ENCODE results near the gene IER3IP1. TPM values are rescaled to one million over a fixed set of nuclear protein-coding genes. Genes with fewer than 3 reads are reported as not detected.

IER3IP1 gene
- total RNA-seq, 5 donors from 2014 or later (not counting 1 experiment from before 2014, with no cell fraction given), result 3.5 to 8.6 (median 7.3) TPM

- peak overlapping the region; percentile 96 to 98 for H3K27ac Mint-ChIP-seq
Measured at GRCh38 chr18:47150824-47151366, 25.3 kb downstream of the IER3IP1 start.

DNA sequence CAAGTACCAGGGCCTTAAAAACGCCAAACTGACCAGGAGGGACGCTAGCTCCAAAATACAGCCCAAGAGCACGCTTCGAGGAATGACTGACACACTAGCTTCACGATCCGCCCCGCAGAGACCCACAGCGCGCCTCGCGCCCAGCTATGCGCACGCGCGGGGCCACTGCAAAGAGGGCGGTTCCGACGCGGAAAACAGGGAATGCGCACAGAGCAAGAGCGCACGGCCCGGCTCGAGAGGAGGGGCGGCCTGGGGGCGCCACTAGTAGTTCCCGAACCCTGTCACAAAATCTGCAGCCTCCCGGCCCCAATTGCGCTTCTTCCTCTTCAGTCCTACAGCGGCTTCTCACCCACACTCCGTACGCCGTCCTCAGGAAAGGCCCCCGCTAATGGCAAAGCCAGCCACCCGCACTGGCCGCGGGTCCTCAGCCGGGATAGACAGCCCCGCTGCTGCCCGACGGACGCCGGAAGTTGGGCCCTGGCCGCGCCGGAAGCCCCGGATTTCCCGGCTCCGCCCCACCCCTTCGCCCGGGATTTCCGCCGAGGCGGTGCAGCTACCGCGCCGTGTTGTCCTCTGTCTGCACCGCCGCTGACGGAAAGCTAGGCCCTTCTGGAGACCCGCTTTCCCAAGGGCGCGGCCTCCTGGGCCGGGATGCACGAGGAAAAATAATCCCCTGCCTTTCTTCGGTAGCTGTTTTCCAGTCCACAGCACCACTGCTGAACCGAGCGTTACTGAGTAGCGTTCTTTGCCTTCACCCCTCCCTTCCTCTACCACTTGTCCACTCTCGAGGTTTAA lies 25.9 kb downstream of the IER3IP1 start, which contains the start of gene HDHD2:
TSS of gene HDHD2 (minus strand) at position 472 of the 795 bp plus-strand sequence. CDS start 14,061 bp downstream, outside the sequence.
- peak within 1 kb of the TSS; percentile 94 to 98 (median 97) for H3K4me3 Mint-ChIP-seq
- peak; percentile 84 to 87 (median 86) for ATAC-seq (replicated peaks in 1 of 4)
- peaks cover 14% of the 10 kb centered on the region for H3K36me3 Mint-ChIP-seq
- peak within 1 kb of the TSS; percentile 96 to 98 for H3K27ac Mint-ChIP-seq
- no peaks in the 10 kb centered on the region for H3K9me3 Mint-ChIP-seq
- peaks cover 55 to 60% (median 58%) of the 10 kb centered on the region in 3 donors for H3K4me1 Mint-ChIP-seq
- Histone ChIP-seq H3K9me3 (no peaks in the 10 kb centered on the region), H3K4me1 (ENCODE audit: control insufficient read depth in 1 of 2, extremely low read depth in 1 of 2, insufficient read depth in 2 of 2, low read length in 2 of 2) (peaks cover 5 to 21% of the 10 kb centered on the region in 2 experiments), H3K36me3 (ENCODE audit: control insufficient read depth in 2 of 2, extremely low read depth in 1 of 2, insufficient read depth in 1 of 2, low read length in 1 of 2) (peaks cover 0 to 11% of the 10 kb centered on the region in 2 donors), H3K27ac (ENCODE audit: low read length) (peak within 1 kb of the TSS; percentile 77), H3K27me3 (replicated peaks in 1 of 2; ENCODE audit: control insufficient read depth in 2 of 2, extremely low read depth in 1 of 2, insufficient read depth in 2 of 2, low read length in 1 of 2) (no peaks in the 10 kb centered on the region), H3K4me3 (ENCODE audit: control insufficient read depth in 1 of 2, extremely low read depth in 1 of 2, low read length in 1 of 2) (peak within 1 kb of the TSS; percentile 76 to 91)
- WGBS (ENCODE audit: insufficient coverage), result 0% methylated on average over 66 of the region's 70 CpGs
- ChIA-PET POLR2A (no interaction called here), CTCF (interaction anchor here in 1 of 2 donors (0.7 to 1.4 kb wide), 4 partner anchors 18 to 599 kb away, joined by 3 to 4 read pairs (median 4); no protein-coding TSS in a partner anchor)
- peak; percentile 38 to 81 (median 63) for DNase-seq
- no peaks in the 10 kb centered on the region for H3K27me3 Mint-ChIP-seq

More at GRCh38 chr18:47150824-47151366, 25.3 kb downstream of the IER3IP1 start:
- DNase-seq (peak in 4 of 35 experiments; percentile 2 to 6 (median 4)), ATAC-seq (replicated peaks in 1 of 4) (peak in 1 of 4 experiments; percentile 11)
- Histone ChIP-seq H3K9me3 (no peaks in the 10 kb centered on the region), H3K27me3 (replicated peaks in 1 of 2; ENCODE audit: control insufficient read depth in 2 of 2, extremely low read depth in 1 of 2, insufficient read depth in 2 of 2, low read length in 1 of 2) (no peaks in the 10 kb centered on the region), H3K27ac (ENCODE audit: low read length) (peak overlapping the region; percentile 77), H3K36me3 (ENCODE audit: control insufficient read depth in 2 of 2, extremely low read depth in 1 of 2, insufficient read depth in 1 of 2, low read length in 1 of 2) (peaks cover 0 to 11% of the 10 kb centered on the region in 2 donors), H3K4me1 (ENCODE audit: control insufficient read depth in 1 of 2, extremely low read depth in 1 of 2, insufficient read depth in 2 of 2, low read length in 2 of 2) (peaks cover 5 to 21% of the 10 kb centered on the region in 2 experiments), H3K4me3 (ENCODE audit: control insufficient read depth in 1 of 2, extremely low read depth in 1 of 2, low read length in 1 of 2) (peak overlapping the region; percentile 76 to 91)
- Mint-ChIP-seq H3K36me3 (peaks cover 15% of the 10 kb centered on the region), H3K4me3 (peak overlapping the region; percentile 94 to 98 (median 97)), H3K4me1 (peaks cover 48 to 53% (median 51%) of the 10 kb centered on the region in 3 donors), H3K9me3 (no peaks in the 10 kb centered on the region), H3K27me3 (no peaks in the 10 kb centered on the region)
- WGBS (ENCODE audit: insufficient coverage), result 7% methylated on average over 6 of the region's 13 CpGs
- CTCF ChIA-PET, result interaction anchor here in 1 of 2 donors (0.9 to 1.4 kb wide), 2 partner anchors 17 to 53 kb away, joined by 3 to 4 read pairs; no protein-coding TSS in a partner anchor
- POLR2A ChIA-PET, result interaction anchor here in 1 of 2 donors (0.6 kb wide), 1 partner anchor 16 kb away, joined by 13 read pairs; no protein-coding TSS in a partner anchor

DNA sequence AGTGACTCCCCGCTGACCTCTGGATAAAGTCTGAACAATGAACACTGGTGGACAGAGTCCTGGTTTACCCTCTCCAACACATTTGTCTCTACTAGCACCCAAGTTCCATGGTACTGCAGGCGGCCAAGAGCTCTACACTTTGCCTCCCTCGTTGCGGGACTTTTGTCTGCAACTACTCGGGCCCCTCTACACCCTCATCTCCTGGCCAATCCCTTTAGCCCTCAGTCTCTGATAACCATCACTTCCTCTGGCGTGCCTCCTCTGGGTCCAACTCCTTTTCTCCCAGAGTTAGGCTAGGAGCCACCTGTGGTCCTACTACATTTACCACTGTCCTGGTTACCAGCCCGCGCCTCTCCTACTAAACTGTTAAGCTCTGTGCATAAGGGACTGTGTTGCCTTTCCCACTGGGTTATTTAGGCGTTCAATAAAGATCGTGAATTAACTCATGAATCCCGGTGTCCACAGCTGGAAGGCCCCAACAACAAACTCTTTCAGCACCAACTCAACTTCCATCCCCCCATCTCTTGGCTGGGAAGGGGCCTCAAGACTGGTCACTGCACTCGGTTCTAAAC lies 26.6 kb downstream of the IER3IP1 start:
- Mint-ChIP-seq H3K4me3 (peak overlapping the region; percentile 94 to 98 (median 97)), H3K27me3 (no peaks in the 10 kb centered on the region), H3K9me3 (no peaks in the 10 kb centered on the region), H3K27ac (peak overlapping the region; percentile 96 to 98), H3K4me1 (peaks cover 61 to 65% (median 65%) of the 10 kb centered on the region in 3 donors), H3K36me3 (peaks cover 12% of the 10 kb centered on the region)
- Histone ChIP-seq H3K4me3 (ENCODE audit: control insufficient read depth in 1 of 2, extremely low read depth in 1 of 2, low read length in 1 of 2) (peak overlapping the region; percentile 76 to 91), H3K27ac (ENCODE audit: low read length) (peak overlapping the region; percentile 77), H3K4me1 (ENCODE audit: control insufficient read depth in 1 of 2, extremely low read depth in 1 of 2, insufficient read depth in 2 of 2, low read length in 2 of 2) (peaks cover 5 to 21% of the 10 kb centered on the region in 2 experiments), H3K9me3 (no peaks in the 10 kb centered on the region), H3K36me3 (ENCODE audit: control insufficient read depth in 2 of 2, extremely low read depth in 1 of 2, insufficient read depth in 1 of 2, low read length in 1 of 2) (peaks cover 0 to 10% of the 10 kb centered on the region in 2 donors), H3K27me3 (replicated peaks in 1 of 2; ENCODE audit: control insufficient read depth in 2 of 2, extremely low read depth in 1 of 2, insufficient read depth in 2 of 2, low read length in 1 of 2) (no peaks in the 10 kb centered on the region)
- no peak for ATAC-seq (replicated peaks in 1 of 4)
- 40% methylated on average over 9 of the region's 12 CpGs for WGBS (ENCODE audit: insufficient coverage)
- no peak for DNase-seq
- ChIA-PET POLR2A (no interaction called here), CTCF (interaction anchor here in 1 of 2 donors (0.7 to 1.4 kb wide), 3 partner anchors 48 to 599 kb away, joined by 3 to 4 read pairs (median 3); no protein-coding TSS in a partner anchor)

DNA sequence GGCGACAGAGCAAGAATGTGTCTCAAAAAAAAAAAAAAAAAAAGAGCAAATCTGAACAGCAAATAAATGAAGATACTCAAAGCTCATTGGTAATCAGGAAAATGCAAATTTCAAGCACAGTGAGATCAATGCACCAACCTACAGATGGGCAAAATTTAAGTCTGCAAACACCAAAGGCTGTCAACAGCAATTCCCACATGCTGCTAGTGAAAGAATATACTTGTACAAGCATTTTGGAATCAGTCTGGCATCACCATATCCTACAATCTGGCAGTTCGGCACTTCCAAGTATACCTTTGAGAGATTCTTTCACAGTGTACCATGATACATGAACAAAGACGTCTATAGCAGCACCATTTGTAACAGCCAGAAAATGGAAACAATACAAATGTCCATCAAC lies 30.0 kb downstream of the IER3IP1 start:
- H3K27ac Mint-ChIP-seq, result no peak overlapping the region
- H3K4me1 Mint-ChIP-seq, result peaks cover 62 to 73% (median 68%) of the 10 kb centered on the region in 3 donors
- Histone ChIP-seq H3K27ac (ENCODE audit: low read length) (no peak overlapping the region), H3K9me3 (no peaks in the 10 kb centered on the region), H3K27me3 (replicated peaks in 1 of 2; ENCODE audit: control insufficient read depth in 2 of 2, extremely low read depth in 1 of 2, insufficient read depth in 2 of 2, low read length in 1 of 2) (no peaks in the 10 kb centered on the region), H3K36me3 (ENCODE audit: control insufficient read depth in 2 of 2, extremely low read depth in 1 of 2, insufficient read depth in 1 of 2, low read length in 1 of 2) (peaks cover 0 to 6% of the 10 kb centered on the region in 2 donors), H3K4me3 (ENCODE audit: control insufficient read depth in 1 of 2, extremely low read depth in 1 of 2, low read length in 1 of 2) (no peak overlapping the region), H3K4me1 (ENCODE audit: control insufficient read depth in 1 of 2, extremely low read depth in 1 of 2, insufficient read depth in 2 of 2, low read length in 2 of 2) (peaks cover 3 to 13% of the 10 kb centered on the region in 2 experiments)
- DNase-seq, result no peak
- CTCF ChIA-PET, result no interaction called here
- no CpG with 5 or more reads among the region's 3 CpGs for WGBS (ENCODE audit: insufficient coverage)
- POLR2A ChIA-PET, result no interaction called here
- H3K9me3 Mint-ChIP-seq, result no peaks in the 10 kb centered on the region
- no peaks in the 10 kb centered on the region for H3K27me3 Mint-ChIP-seq
- no peak overlapping the region for H3K4me3 Mint-ChIP-seq
- no peak for ATAC-seq (replicated peaks in 1 of 4)
- peaks cover 19% of the 10 kb centered on the region for H3K36me3 Mint-ChIP-seq

DNA sequence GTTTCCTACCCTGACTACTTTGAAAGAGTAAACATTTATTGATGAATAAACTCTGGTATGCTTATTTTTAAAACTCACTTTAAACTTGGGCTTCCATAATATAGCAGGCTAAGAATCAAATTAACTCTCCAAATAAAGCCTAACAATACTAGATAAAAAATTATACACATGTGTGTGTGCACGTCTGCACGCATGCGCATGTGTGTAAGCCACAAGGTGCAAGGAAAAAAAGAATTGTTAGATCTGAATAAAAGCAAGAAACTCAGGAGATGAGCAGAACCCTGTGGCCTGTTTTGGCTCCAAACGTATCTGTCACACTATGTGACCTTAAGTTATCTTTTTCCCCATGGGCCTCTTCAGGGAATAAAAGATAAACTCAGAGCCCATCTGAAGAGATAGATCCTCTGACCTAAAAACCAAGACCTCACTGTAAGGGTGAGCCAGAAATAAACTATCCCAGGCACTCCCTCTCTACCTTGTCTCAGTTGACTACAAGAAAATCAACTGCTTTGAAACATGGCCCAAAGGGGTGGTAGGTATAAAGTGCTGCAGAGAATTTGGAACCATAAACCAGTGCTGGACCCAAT lies 32.2 kb downstream of the IER3IP1 start:
- Histone ChIP-seq H3K27me3 (replicated peaks in 1 of 2; ENCODE audit: control insufficient read depth in 2 of 2, extremely low read depth in 1 of 2, insufficient read depth in 2 of 2, low read length in 1 of 2) (no peaks in the 10 kb centered on the region), H3K9me3 (no peaks in the 10 kb centered on the region), H3K4me3 (ENCODE audit: control insufficient read depth in 1 of 2, extremely low read depth in 1 of 2, low read length in 1 of 2) (no peak overlapping the region), H3K36me3 (ENCODE audit: control insufficient read depth in 2 of 2, extremely low read depth in 1 of 2, insufficient read depth in 1 of 2, low read length in 1 of 2) (peaks cover 0 to 6% of the 10 kb centered on the region in 2 donors), H3K27ac (ENCODE audit: low read length) (no peak overlapping the region), H3K4me1 (ENCODE audit: control insufficient read depth in 1 of 2, extremely low read depth in 1 of 2, insufficient read depth in 2 of 2, low read length in 2 of 2) (no peaks in the 10 kb centered on the region)
- DNase-seq, result no peak
- ChIA-PET CTCF (interaction anchor here in 1 of 2 donors (0.6 kb wide), 2 partner anchors 575 to 1478 kb away, joined by 3 to 6 read pairs; no protein-coding TSS in a partner anchor), POLR2A (interaction anchor here in 1 of 2 donors (0.7 kb wide), 1 partner anchor 1763 kb away, joined by 4 read pairs; no protein-coding TSS in a partner anchor)
- no CpG with 5 or more reads among the region's 4 CpGs for WGBS (ENCODE audit: insufficient coverage)
- Mint-ChIP-seq H3K27me3 (no peaks in the 10 kb centered on the region), H3K4me1 (peaks cover 43 to 56% (median 46%) of the 10 kb centered on the region in 3 donors), H3K36me3 (peaks cover 28% of the 10 kb centered on the region), H3K9me3 (no peaks in the 10 kb centered on the region), H3K4me3 (no peak overlapping the region), H3K27ac (no peak overlapping the region)
- ATAC-seq (replicated peaks in 1 of 4), result no peak
